ENCODE results near the gene GNB1.
A peak's percentile ranks its signal among the peaks of the same experiment; 100 is the strongest.

GNB1 gene

GRCh38 chr1:1883092-1883873, 7.6 kb downstream of the GNB1 start:
- Histone ChIP-seq H3K36me3 (no peaks in the 10 kb centered on the region), H3K27ac (peak overlapping the region; percentile 53), H3K4me3 (ENCODE audit: low read depth in 1 of 2, low read length in 1 of 2) (no peak overlapping the region), H3K27me3 (no peaks in the 10 kb centered on the region), H3K4me1 (ENCODE audit: control insufficient read depth in 1 of 2, insufficient read depth in 1 of 2, low read depth in 1 of 2, low read length in 1 of 2) (peaks cover 23 to 43% of the 10 kb centered on the region in 2 experiments), H3K9me3 (no peaks in the 10 kb centered on the region)
- no peak for TF ChIP-seq CTCF (IDR thresholded peaks at IDR 0.05)

- Histone ChIP-seq H3K27me3 (no peaks in the 10 kb centered on the region), H3K36me3 (no peaks in the 10 kb centered on the region), H3K4me3 (ENCODE audit: low read depth in 1 of 2, low read length in 1 of 2) (no peak overlapping the region), H3K9me3 (no peaks in the 10 kb centered on the region), H3K27ac (peak overlapping the region; percentile 15), H3K4me1 (ENCODE audit: control insufficient read depth in 1 of 2, insufficient read depth in 1 of 2, low read depth in 1 of 2, low read length in 1 of 2) (peaks cover 12 to 35% of the 10 kb centered on the region in 2 experiments)
- TF ChIP-seq CTCF (IDR thresholded peaks at IDR 0.05): no peak
These were observed 9.2 kb downstream of the GNB1 start for GRCh38 chr1:1881727-1882126.

DNA sequence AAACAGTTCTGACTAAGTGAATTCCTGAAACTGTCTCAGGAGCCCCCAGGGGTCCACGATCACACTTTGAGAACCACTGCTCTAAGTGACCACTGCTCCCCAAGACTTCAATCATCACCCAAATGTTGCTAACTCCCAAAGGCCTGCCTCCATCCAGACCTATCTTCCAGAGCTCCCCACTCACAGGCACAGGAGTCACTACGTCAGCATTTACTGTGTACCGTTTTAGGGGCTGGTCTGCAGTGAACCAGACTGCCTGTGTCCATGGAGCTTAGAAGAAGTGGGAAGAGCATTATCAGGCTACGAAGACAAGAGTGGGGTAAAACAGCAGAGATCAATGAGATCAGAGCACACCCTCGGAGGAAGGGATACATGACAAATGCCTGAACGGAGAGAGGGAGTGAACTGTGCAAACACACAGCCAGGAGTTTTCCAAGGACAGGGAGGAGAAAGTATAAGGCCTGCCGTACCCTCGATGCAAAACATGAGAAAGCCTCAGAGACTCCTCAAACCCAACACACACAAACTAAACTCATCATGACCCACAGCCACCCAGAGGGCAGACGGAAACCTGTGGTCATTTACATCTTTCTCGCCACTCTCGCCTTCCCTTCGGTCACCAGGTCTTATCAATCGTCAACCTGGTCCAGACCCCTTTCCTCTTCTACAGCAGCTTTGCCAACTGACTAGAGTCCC, 10.1 kb downstream of the GNB1 start:
- peaks cover 8% of the 10 kb centered on the region for H3K36me3 ChIP-seq
- H3K4me1 ChIP-seq (ENCODE audit: control insufficient read depth in 1 of 2, insufficient read depth in 1 of 2, low read depth in 1 of 2, low read length in 1 of 2): peaks cover 14 to 42% of the 10 kb centered on the region in 2 experiments
- H3K27me3 ChIP-seq: no peaks in the 10 kb centered on the region
- no peak for TF ChIP-seq CTCF (IDR thresholded peaks at IDR 0.05)
- no peak overlapping the region for H3K4me3 ChIP-seq (ENCODE audit: low read depth in 1 of 2, low read length in 1 of 2)
- H3K27ac ChIP-seq: no peak overlapping the region
- H3K9me3 ChIP-seq: no peaks in the 10 kb centered on the region

- H3K4me1 ChIP-seq (ENCODE audit: control insufficient read depth in 1 of 2, insufficient read depth in 1 of 2, low read depth in 1 of 2, low read length in 1 of 2): peaks cover 14 to 46% of the 10 kb centered on the region in 2 experiments
- no peaks in the 10 kb centered on the region for H3K9me3 ChIP-seq
- no peaks in the 10 kb centered on the region for H3K27me3 ChIP-seq
- no peak overlapping the region for H3K27ac ChIP-seq
- TF ChIP-seq CTCF (IDR thresholded peaks at IDR 0.05): no peak
- H3K4me3 ChIP-seq (ENCODE audit: low read depth in 1 of 2, low read length in 1 of 2): no peak overlapping the region
- H3K36me3 ChIP-seq: peaks cover 11% of the 10 kb centered on the region
These were observed 10.9 kb downstream of the GNB1 start for GRCh38 chr1:1879942-1880341.

- TF ChIP-seq CTCF (IDR thresholded peaks at IDR 0.05): no peak
- peaks cover 24% of the 10 kb centered on the region for H3K36me3 ChIP-seq
These were observed 12.9 kb downstream of the GNB1 start for GRCh38 chr1:1877865-1878436.

More at GRCh38 chr1:1877865-1878436, 12.9 kb downstream of the GNB1 start:
- peaks cover 12 to 46% of the 10 kb centered on the region in 2 experiments for H3K4me1 ChIP-seq (ENCODE audit: control insufficient read depth in 1 of 2, insufficient read depth in 1 of 2, low read depth in 1 of 2, low read length in 1 of 2)
- peak overlapping the region; percentile 39 for H3K27ac ChIP-seq
- no peaks in the 10 kb centered on the region for H3K27me3 ChIP-seq
- H3K4me3 ChIP-seq (ENCODE audit: low read depth in 1 of 2, low read length in 1 of 2): no peak overlapping the region
- no peaks in the 10 kb centered on the region for H3K9me3 ChIP-seq
